ENCODE measurements around the gene CFAP157.

DNA sequence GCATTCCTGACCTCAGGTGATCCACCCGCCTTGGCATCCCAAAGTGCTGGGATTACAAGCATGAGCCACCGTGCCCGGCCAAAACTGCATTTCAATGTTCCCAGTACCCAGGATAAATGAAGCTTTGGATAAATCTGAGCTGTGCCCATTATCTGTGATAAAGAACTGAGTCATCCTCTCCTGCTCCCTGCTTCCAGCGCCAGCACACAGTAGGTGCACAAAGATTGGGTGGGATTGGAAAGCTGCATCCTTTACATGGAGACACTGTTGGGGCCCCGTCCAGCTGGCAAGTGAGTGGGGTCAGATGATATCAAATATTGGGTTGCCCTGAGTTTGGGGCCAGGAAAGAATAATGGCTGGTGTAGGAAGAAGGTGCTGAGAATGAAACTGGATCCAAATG is 54.3 kb downstream of the CFAP157 start:
- TF ChIP-seq, protein P1, sequence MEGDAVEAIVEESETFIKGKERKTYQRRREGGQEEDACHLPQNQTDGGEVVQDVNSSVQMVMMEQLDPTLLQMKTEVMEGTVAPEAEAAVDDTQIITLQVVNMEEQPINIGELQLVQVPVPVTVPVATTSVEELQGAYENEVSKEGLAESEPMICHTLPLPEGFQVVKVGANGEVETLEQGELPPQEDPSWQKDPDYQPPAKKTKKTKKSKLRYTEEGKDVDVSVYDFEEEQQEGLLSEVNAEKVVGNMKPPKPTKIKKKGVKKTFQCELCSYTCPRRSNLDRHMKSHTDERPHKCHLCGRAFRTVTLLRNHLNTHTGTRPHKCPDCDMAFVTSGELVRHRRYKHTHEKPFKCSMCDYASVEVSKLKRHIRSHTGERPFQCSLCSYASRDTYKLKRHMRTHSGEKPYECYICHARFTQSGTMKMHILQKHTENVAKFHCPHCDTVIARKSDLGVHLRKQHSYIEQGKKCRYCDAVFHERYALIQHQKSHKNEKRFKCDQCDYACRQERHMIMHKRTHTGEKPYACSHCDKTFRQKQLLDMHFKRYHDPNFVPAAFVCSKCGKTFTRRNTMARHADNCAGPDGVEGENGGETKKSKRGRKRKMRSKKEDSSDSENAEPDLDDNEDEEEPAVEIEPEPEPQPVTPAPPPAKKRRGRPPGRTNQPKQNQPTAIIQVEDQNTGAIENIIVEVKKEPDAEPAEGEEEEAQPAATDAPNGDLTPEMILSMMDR (IDR thresholded peaks at IDR 0.05): no peak
- no peak for TF ChIP-seq POLR2A (IDR thresholded peaks at IDR 0.05)

Measured in Peyer's patch (tissue), 4 donors.